Measurements from ENCODE around the gene S100A13. TPM values are rescaled to one million over a fixed set of nuclear protein-coding genes. Genes with fewer than 3 reads are reported as not detected.
A peak's percentile ranks its signal among the peaks of the same experiment; 100 is the strongest.

The S100A13 gene
- total RNA-seq, 1 experiment from 2014 or later: 111 TPM

GRCh38 chr1:153627715-153628626, 666 bp upstream of the S100A13 start, which contains the start of gene S100A1:
Gene S100A1 (plus strand): TSS chr1:153628434. CDS start chr1:153630522, 2,088 bp downstream.
- Histone ChIP-seq H3K4me1 (ENCODE audit: control insufficient read depth, insufficient read depth, low read length) (peaks cover 34% of the 10 kb centered on the region), H3K9me3 (ENCODE audit: control insufficient read depth, insufficient read depth, low read depth, low read length) (no peaks in the 10 kb centered on the region), H3K27me3 (ENCODE audit: control insufficient read depth, insufficient read depth, low read length) (no peaks in the 10 kb centered on the region), H3K4me3 (ENCODE audit: low read depth in 2 of 2, low read length in 2 of 2) (peak within 1 kb of the TSS; percentile 53 to 79), H3K27ac (ENCODE audit: low read length) (peak within 1 kb of the TSS; percentile 92), H3K36me3 (ENCODE audit: control insufficient read depth, insufficient read depth, low read length) (no peaks in the 10 kb centered on the region)
- peak; percentile 61 for ATAC-seq
- BruUV-seq (replicated peaks): no TSS peak
- in situ Hi-C loops (cut with HindIII; ENCODE audit: low pct_unique_long_range_greater_than_20kb, low sequenced_read_pairs): no loop called here
- DNase-seq (ENCODE audit: low read depth, low spot score): no peak
- no peak for TF ChIP-seq SIN3A (IDR thresholded peaks at IDR 0.05; ENCODE audit: borderline replicate concordance, insufficient read depth, low read depth, low read length)
- TF ChIP-seq REST (IDR thresholded peaks at IDR 0.05; ENCODE audit: insufficient read depth in 1 of 2, low read depth in 2 of 2, low read length in 1 of 2): no peak
- TF ChIP-seq CTCF (IDR thresholded peaks at IDR 0.05): no peak; the same call in 1 of the 2 replicates
- intact Hi-C loops (cut with micrococcal nuclease; ENCODE audit: unreplicated experiment): no loop called here
- ChIA-PET CTCF (interaction anchor here (0.5 to 1.5 kb wide), 9 partner anchors 10 to 150 kb away, joined by 3 to 12 read pairs (median 4); no protein-coding TSS in a partner anchor), POLR2A (interaction anchor here (0.6 to 1.3 kb wide), 7 partner anchors 9 to 631 kb away, joined by 3 to 6 read pairs (median 3); partner anchors contain the start of gene S100A16)

- H3K36me3 ChIP-seq (ENCODE audit: control insufficient read depth, insufficient read depth, low read length): no peaks in the 10 kb centered on the region
- in situ Hi-C loops (cut with HindIII; ENCODE audit: low pct_unique_long_range_greater_than_20kb, low sequenced_read_pairs): no loop called here
- DNase-seq (ENCODE audit: low read depth, low spot score): no peak
- H3K27me3 ChIP-seq (ENCODE audit: control insufficient read depth, insufficient read depth, low read length): no peaks in the 10 kb centered on the region
- POLR2A ChIA-PET: no interaction called here
- TF ChIP-seq REST (IDR thresholded peaks at IDR 0.05; ENCODE audit: insufficient read depth in 1 of 2, low read depth in 2 of 2, low read length in 1 of 2) (no peak), POLR2AphosphoS5 (IDR thresholded peaks at IDR 0.05; ENCODE audit: low read depth, low read length) (no peak), CTCF (IDR thresholded peaks at IDR 0.05) (no peak), TCF7L2 (IDR thresholded peaks at IDR 0.05; ENCODE audit: low read depth, low read length) (no peak), SIN3A (IDR thresholded peaks at IDR 0.05; ENCODE audit: borderline replicate concordance, insufficient read depth, low read depth, low read length) (no peak)
- H3K4me3 ChIP-seq (ENCODE audit: low read depth in 2 of 2, low read length in 2 of 2): peak overlapping the region; percentile 53 to 79
- CTCF ChIA-PET: interaction anchor here (0.6 to 1.5 kb wide), 4 partner anchors 9 to 116 kb away, joined by 3 to 12 read pairs (median 6); no protein-coding TSS in a partner anchor
- BruUV-seq (replicated peaks): no TSS peak
- H3K27ac ChIP-seq (ENCODE audit: low read length): peak overlapping the region; percentile 92
- ATAC-seq: no peak
- intact Hi-C loops (cut with micrococcal nuclease; ENCODE audit: unreplicated experiment): no loop called here
- H3K9me3 ChIP-seq (ENCODE audit: control insufficient read depth, insufficient read depth, low read depth, low read length): no peaks in the 10 kb centered on the region
- peaks cover 33% of the 10 kb centered on the region for H3K4me1 ChIP-seq (ENCODE audit: control insufficient read depth, insufficient read depth, low read length)
These were observed 815 bp downstream of the S100A13 start for GRCh38 chr1:153626477-153626903.

Data from Panc1 (cell line).